ENCODE measurements around the gene SELE.

DNA sequence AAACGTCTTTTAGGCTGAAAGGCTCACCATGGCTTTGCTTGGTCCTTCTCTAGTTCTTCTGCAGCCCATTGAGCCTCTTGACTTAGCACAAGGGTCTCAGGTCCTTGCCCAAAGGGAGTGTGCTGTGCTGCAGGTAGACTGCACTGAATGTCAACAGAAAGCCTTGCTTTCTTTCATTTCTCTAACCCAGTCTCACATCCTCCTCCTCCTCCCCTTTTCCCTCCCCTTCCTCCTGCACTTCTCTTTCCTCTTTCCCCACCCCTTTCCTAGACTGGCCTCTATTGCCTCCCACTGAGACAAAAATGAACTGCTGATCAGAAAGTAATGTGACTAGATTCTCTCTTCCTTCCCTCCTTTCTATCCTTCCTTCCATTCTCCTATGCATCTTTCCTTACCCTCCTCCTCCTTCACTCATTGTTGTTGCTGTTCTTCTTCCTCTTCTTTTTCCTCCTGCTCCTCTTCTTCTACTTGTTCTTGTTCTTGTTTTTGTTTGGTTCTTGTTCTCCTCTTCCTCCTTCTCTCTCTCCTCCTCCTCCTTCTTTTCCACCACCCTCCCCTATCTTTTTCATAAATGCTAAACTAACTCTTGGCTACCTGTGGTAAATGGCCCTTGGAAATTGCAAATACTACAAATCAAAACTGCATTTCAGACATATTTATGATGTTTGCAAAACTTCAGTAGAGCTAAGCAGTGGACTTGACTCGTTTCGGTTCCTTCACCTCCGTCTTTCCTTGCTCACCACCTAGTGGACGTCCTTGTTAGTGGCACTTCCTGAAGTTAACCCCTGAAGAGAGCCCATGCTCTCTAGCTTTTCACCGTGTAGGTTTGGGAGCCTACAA, 22.2 kb downstream of the SELE start, which contains the start of gene SELL:
- TF ChIP-seq POLR2A (IDR thresholded peaks at IDR 0.05) (no peak), EP300 (IDR thresholded peaks at IDR 0.05) (no peak), POLR2AphosphoS5 (IDR thresholded peaks at IDR 0.05) (no peak)
- TF ChIP-seq, protein P1, sequence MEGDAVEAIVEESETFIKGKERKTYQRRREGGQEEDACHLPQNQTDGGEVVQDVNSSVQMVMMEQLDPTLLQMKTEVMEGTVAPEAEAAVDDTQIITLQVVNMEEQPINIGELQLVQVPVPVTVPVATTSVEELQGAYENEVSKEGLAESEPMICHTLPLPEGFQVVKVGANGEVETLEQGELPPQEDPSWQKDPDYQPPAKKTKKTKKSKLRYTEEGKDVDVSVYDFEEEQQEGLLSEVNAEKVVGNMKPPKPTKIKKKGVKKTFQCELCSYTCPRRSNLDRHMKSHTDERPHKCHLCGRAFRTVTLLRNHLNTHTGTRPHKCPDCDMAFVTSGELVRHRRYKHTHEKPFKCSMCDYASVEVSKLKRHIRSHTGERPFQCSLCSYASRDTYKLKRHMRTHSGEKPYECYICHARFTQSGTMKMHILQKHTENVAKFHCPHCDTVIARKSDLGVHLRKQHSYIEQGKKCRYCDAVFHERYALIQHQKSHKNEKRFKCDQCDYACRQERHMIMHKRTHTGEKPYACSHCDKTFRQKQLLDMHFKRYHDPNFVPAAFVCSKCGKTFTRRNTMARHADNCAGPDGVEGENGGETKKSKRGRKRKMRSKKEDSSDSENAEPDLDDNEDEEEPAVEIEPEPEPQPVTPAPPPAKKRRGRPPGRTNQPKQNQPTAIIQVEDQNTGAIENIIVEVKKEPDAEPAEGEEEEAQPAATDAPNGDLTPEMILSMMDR (IDR thresholded peaks at IDR 0.05): peak; percentile 48 to 68 (median 61)
